ENCODE measurements around the gene SPRED2.
"Not testable (repeated sequence)": the region's sequence is repeated elsewhere in the genome, so short reads cannot be mapped to it uniquely, and the experiment has no call there.

The SPRED2 gene

GRCh38 chr2:65340898-65341681, 91.3 kb downstream of the SPRED2 start:
- in situ Hi-C loops (cut with HindIII; ENCODE audit: low sequenced_read_pairs), result no loop called here
- no peak overlapping the region for H3K4me3 ChIP-seq (ENCODE audit: low read depth, low read length)
- no peak for DNase-seq (ENCODE audit: low read depth, low spot score)
- TF ChIP-seq, protein P1, sequence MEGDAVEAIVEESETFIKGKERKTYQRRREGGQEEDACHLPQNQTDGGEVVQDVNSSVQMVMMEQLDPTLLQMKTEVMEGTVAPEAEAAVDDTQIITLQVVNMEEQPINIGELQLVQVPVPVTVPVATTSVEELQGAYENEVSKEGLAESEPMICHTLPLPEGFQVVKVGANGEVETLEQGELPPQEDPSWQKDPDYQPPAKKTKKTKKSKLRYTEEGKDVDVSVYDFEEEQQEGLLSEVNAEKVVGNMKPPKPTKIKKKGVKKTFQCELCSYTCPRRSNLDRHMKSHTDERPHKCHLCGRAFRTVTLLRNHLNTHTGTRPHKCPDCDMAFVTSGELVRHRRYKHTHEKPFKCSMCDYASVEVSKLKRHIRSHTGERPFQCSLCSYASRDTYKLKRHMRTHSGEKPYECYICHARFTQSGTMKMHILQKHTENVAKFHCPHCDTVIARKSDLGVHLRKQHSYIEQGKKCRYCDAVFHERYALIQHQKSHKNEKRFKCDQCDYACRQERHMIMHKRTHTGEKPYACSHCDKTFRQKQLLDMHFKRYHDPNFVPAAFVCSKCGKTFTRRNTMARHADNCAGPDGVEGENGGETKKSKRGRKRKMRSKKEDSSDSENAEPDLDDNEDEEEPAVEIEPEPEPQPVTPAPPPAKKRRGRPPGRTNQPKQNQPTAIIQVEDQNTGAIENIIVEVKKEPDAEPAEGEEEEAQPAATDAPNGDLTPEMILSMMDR (IDR thresholded peaks at IDR 0.05; ENCODE audit: low read depth, low read length), result no peak

- no peak for DNase-seq (ENCODE audit: low read depth, low spot score)
- in situ Hi-C loops (cut with HindIII; ENCODE audit: low sequenced_read_pairs), result no loop called here
- H3K4me3 ChIP-seq (ENCODE audit: low read depth, low read length), result no peak overlapping the region
- TF ChIP-seq, protein P1 (IDR thresholded peaks at IDR 0.05; ENCODE audit: low read depth, low read length), result no peak
Measured at GRCh38 chr2:65339648-65340047, 92.8 kb downstream of the SPRED2 start.

DNA sequence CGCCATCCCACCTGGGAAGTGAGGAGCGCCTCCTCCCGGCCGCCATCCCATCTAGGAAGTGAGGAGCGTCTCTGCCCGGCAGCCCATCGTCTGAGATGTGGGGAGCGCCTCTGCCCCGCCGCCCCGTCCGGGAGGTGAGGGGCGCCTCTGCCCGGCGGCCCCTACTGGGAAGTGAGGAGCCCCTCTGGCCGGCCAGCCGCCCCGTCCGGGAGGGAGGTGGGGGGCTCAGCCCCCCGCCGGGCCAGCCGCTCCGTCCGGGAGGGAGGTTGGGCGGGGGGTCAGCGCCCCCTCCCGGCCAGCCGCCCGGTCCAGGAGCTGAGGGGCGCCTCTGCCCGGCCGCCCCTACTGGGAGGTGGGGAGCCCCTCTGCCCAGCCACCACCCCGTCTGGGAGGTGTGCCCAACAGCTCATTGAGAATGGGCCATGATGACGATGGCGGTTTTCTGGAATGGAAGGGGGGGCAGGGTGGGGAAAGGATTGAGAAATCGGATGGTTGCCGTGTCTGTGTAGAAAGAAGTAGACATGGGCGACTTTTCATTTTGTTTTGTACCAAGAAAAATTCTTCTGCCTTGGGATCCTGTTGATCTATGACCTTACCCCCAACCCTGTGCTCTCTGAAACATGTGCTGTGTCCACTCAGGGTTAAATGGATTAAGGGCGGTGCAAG, 93.4 kb downstream of the SPRED2 start:
- in situ Hi-C loops (cut with HindIII; ENCODE audit: low sequenced_read_pairs); H3K4me3 ChIP-seq (ENCODE audit: low read depth, low read length); DNase-seq (ENCODE audit: low read depth, low spot score): not testable (repeated sequence)

DNA sequence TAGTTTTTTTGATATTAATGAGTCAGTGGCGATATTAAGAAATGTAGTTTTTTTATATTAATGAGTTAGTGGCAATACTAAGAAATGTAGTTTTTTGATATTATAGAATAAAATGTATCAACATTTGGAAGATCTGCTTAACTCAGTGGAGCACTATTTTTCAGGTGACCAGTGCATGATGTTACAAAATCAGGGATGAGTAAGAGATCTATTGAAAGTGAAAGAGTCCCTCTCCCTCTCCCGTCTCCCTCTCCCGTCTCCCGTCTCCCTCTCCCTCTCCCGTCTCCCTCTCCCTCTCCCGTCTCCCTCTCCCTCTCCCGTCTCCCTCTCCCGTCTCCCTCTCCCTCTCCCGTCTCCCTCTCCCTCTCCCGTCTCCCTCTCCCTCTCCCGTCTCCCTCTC, 94.5 kb downstream of the SPRED2 start:
- in situ Hi-C loops (cut with HindIII; ENCODE audit: low sequenced_read_pairs); DNase-seq (ENCODE audit: low read depth, low spot score); H3K4me3 ChIP-seq (ENCODE audit: low read depth, low read length): not testable (repeated sequence)

DNA sequence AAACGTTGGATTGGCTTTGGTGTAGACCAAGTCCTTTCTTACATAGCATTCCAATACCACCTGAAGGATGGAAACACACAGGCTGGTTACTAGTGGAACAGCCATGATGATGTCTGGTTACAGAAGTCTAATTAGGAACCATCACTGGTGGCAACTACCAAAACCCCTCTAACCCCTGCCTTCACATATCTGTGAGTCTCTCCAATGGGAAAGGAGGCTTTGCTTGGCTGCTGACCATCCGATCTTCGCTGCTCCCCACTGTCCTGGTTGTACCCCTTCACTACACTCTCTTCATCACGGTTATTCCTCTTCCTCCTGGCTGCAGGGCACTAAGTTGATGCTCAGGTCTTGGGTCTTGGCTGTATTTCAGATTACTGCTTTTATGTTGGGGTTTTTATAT, 97.7 kb downstream of the SPRED2 start:
- TF ChIP-seq, protein P1 (IDR thresholded peaks at IDR 0.05; ENCODE audit: low read depth, low read length), result no peak
- DNase-seq (ENCODE audit: low read depth, low spot score), result no peak
- H3K4me3 ChIP-seq (ENCODE audit: low read depth, low read length), result no peak overlapping the region
- in situ Hi-C loops (cut with HindIII; ENCODE audit: low sequenced_read_pairs), result no loop called here

DNA sequence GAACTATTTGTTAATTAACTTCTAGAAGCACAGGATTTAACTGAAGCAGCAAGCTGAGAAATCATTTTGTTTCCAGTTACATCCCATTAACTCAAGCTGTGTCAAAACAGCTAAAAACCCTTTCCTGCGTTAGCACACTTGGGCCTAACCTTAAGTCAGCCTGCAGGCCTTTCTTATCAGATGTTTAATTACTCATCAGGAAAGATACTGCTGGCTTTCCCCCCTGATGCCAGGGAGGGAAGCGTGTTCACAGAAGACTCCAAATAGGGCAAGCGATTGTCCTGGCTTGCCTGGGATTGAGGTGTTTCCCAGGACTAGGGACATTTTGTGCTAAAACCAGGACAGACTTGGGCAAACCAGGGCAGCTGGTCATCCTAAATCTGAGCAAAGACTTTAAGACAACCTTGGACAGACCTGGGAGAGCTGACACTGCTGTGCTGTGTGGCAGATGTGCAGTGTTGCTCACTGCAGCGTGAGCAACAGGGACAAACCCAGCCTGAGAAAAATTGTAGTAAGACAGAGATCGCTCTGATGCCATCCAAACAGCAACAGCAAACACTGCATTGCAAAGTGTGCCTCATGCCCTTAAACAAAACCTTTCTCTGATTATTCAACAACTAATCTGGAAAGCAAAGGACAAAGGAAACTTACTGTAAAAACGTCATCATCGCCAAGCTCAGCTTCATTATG, 100.9 kb downstream of the SPRED2 start:
- in situ Hi-C loops (cut with HindIII; ENCODE audit: low sequenced_read_pairs), result no loop called here
- TF ChIP-seq, protein P1 (IDR thresholded peaks at IDR 0.05; ENCODE audit: low read depth, low read length), result no peak
- H3K4me3 ChIP-seq (ENCODE audit: low read depth, low read length), result no peak overlapping the region
- DNase-seq (ENCODE audit: low read depth, low spot score), result no peak

DNA sequence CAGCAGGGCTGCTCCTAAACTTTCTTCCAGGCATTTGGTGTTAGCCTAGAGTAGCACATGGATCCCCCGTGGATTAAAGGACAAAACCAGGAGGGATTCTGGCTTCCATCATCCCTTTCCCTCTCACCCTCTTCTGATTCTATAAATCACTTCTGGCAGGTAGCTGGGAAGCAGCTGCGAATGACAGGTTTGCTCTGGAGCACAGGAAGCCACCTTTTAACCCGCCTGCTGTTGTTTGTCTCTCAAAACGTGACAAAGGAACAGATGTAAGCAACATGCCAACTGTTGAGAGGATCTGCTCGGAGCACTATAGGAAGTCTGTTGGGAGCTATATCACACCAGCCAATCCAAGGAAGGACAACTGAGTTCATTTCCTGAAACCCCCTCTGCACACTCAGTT, 102.9 kb downstream of the SPRED2 start:
- TF ChIP-seq, protein P1 (IDR thresholded peaks at IDR 0.05; ENCODE audit: low read depth, low read length), result no peak
- H3K4me3 ChIP-seq (ENCODE audit: low read depth, low read length), result no peak overlapping the region
- no peak for DNase-seq (ENCODE audit: low read depth, low spot score)
- in situ Hi-C loops (cut with HindIII; ENCODE audit: low sequenced_read_pairs), result no loop called here

Data from astrocyte of the spinal cord (primary cell).